GM12878 (cell line): ENCODE data around the gene CALD1. TPM values are rescaled to one million over a fixed set of nuclear protein-coding genes. Genes with fewer than 3 reads are reported as not detected.

Experiments used
- ATAC-seq: fragments of 200-7000 bp; cut with Tn5 transposase; 3 replicates; pipeline ENCODE4 v1.9.1; 2020; ENCODE audit warnings: mild to moderate bottlenecking, moderate library complexity
- BruUV-seq: library from RNA; stranded (reverse); fragments of 400-500 nt; replicated peaks from 2 replicates; lab custom pipeline; 2021; lab: Mats Ljungman, UMichigan
- CTCF ChIA-PET: fragments of 300-600 bp; sonication (Branson Sonifier 250); formaldehyde crosslinking; extraction: SDS; loops from one replicate; lab custom pipeline; 2021; ENCODE audit warnings: inconsistent platforms; lab: Yijun Ruan, JAX
- POLR2A ChIA-PET: fragments of 350-600 bp; formaldehyde crosslinking; extraction: SDS; loops from one replicate; lab custom pipeline; 2021; ENCODE audit warnings: inconsistent platforms; lab: Charles Lee
- RAD21 ChIA-PET: fragments of 300-600 bp; sonication (Branson Sonifier 250); formaldehyde crosslinking; loops from one replicate; lab custom pipeline; 2023; ENCODE audit warnings: antibody characterized with exemption; ENCODE audit not compliant: unreplicated experiment; lab: Charles Lee
- SMC1A ChIA-PET: fragments of 300-600 bp; sonication (Branson Sonifier 250); formaldehyde crosslinking; loops from one replicate; lab custom pipeline; 2023; ENCODE audit not compliant: unreplicated experiment, uncharacterized antibody; lab: Charles Lee
- DNase-seq: peaks from one replicate; pipeline ENCODE4 v3.0.0-alpha.2; 2011; ENCODE audit warnings: low read depth, low spot score
- FAIRE-seq: peaks from 3 replicates; lab custom pipeline; 2011; peaks lifted over from hg19 to GRCh38; lab: Jason Lieb, UNC
- H2AFZ ChIP-seq: 2 replicates; pipeline ENCODE4 v1.6.0; 2011; ENCODE audit warnings: low read depth, low read length, control low read depth; ENCODE audit not compliant: control insufficient read depth
- H3K27ac ChIP-seq: 2 replicates; pipeline ENCODE4 v1.5.1; 2011; ENCODE audit warnings: control low read depth; ENCODE audit not compliant: control insufficient read depth, insufficient read depth
- H3K27me3 ChIP-seq, 2 experiments: replicated peaks in 1 of 2; 2 replicates each; pipeline versions ENCODE4 v1.6.0 to v1.6.1; 2011; ENCODE audit warnings: low read length in 1 of 2; ENCODE audit not compliant: control insufficient read depth in 2 of 2, insufficient read depth in 2 of 2
- H3K36me3 ChIP-seq, 2 experiments: 2 replicates each; pipeline ENCODE4 v1.5.1; 2011; ENCODE audit warnings: low read length in 1 of 2; ENCODE audit not compliant: control insufficient read depth in 2 of 2, insufficient read depth in 2 of 2
- H3K4me1 ChIP-seq: 2 replicates; pipeline ENCODE4 v1.6.1; 2011; ENCODE audit warnings: mild to moderate bottlenecking, low read length, moderate library complexity, mixed read lengths; ENCODE audit not compliant: control insufficient read depth, insufficient read depth
- H3K4me2 ChIP-seq: 2 replicates; pipeline ENCODE4 v1.6.0; 2011; ENCODE audit warnings: control low read depth; ENCODE audit not compliant: control insufficient read depth, insufficient read depth
- H3K4me3 ChIP-seq: fragments of 200-600 bp; sonication (generic); 2 replicates; pipeline ENCODE4 v1.5.1; 2016
- H3K79me2 ChIP-seq: 2 replicates; pipeline ENCODE4 v1.6.0; 2011; ENCODE audit warnings: low read length; ENCODE audit not compliant: control insufficient read depth, insufficient read depth
- H3K9ac ChIP-seq: 2 replicates; pipeline ENCODE4 v1.8.0; 2011; ENCODE audit warnings: low read length, control low read depth, mixed read lengths; ENCODE audit not compliant: control insufficient read depth, insufficient read depth
- H3K9me3 ChIP-seq: replicated peaks from 3 replicates; pipeline ENCODE4 v1.5.1; 2011; ENCODE audit warnings: mild to moderate bottlenecking, low read length; ENCODE audit not compliant: control insufficient read depth, insufficient read depth
- H4K20me1 ChIP-seq: 2 replicates; pipeline ENCODE4 v1.6.0; 2011; ENCODE audit not compliant: control insufficient read depth, insufficient read depth
- E4F1 ChIP-seq: fragments of 450-650 bp; IDR thresholded peaks from 2 replicates; pipeline ENCODE4 v1.6.1; 2018; ENCODE audit warnings: borderline replicate concordance, mild to moderate bottlenecking; ENCODE audit not compliant: partially characterized antibody
- KAT2A ChIP-seq: conservative IDR thresholded peaks from 2 replicates; pipeline ENCODE4 v1.6.1; 2011; ENCODE audit warnings: low read depth, low read length; ENCODE audit not compliant: control insufficient read depth
- NFYA ChIP-seq: IDR thresholded peaks from 2 replicates; pipeline ENCODE4 v1.6.1; 2011; ENCODE audit warnings: low read depth, mild to moderate bottlenecking, low read length, improper control_type of control experiment, borderline replicate concordance
- RUNX3 ChIP-seq: IDR thresholded peaks from 2 replicates; pipeline ENCODE4 v1.6.1; 2012; ENCODE audit warnings: low read length, inconsistent platforms
- TAF1 ChIP-seq: IDR thresholded peaks from 2 replicates; pipeline ENCODE4 v1.6.1; 2011; ENCODE audit warnings: mild to moderate bottlenecking, low read depth, low read length, borderline replicate concordance
- TCF12 ChIP-seq: IDR thresholded peaks from 2 replicates; pipeline ENCODE4 v1.6.1; 2011; ENCODE audit warnings: low read depth, mild to moderate bottlenecking, low read length
- ZBTB11 ChIP-seq: fragments of 450-650 bp; formaldehyde crosslinking; IDR thresholded peaks from 2 replicates; pipeline ENCODE4 v1.5.0; 2022; ENCODE audit warnings: mild to moderate bottlenecking, missing genetic modification characterization
- ZBTB4 ChIP-seq: fragments of 450-650 bp; formaldehyde crosslinking; IDR thresholded peaks from 2 replicates; pipeline ENCODE4 v1.4.0; 2022; ENCODE audit warnings: mild to moderate bottlenecking, moderate library complexity
- ZNF207 ChIP-seq: fragments of 450-650 bp; IDR thresholded peaks from 2 replicates; pipeline ENCODE4 v1.6.1; 2014; ENCODE audit warnings: antibody characterized with exemption, mild to moderate bottlenecking, borderline replicate concordance
- ZNF217 ChIP-seq: fragments of 450-650 bp; IDR thresholded peaks from 2 replicates; pipeline ENCODE4 v1.6.1; 2017; ENCODE audit warnings: antibody characterized with exemption, mild to moderate bottlenecking
- ZSCAN29 ChIP-seq: fragments of 450-650 bp; IDR thresholded peaks from 2 replicates; pipeline ENCODE4 v1.6.1; 2017; ENCODE audit warnings: mild to moderate bottlenecking, moderate library complexity
- WGBS: methylation state at CpG from one replicate; pipeline ENCODE4 v1.1.6; 2016; ENCODE audit warnings: low lambda C conversion rate; ENCODE audit not compliant: insufficient replicate concordance, insufficient coverage; ENCODE audit errors: missing lambda C conversion rate; 5-methylcytosine and 5-hydroxymethylcytosine counted together
- in situ Hi-C: fragments of 300-500 bp; cut with MboI; formaldehyde crosslinking; loops from 9 replicates; pipeline ENCODE4 v1.14.3; 2018; ENCODE audit warnings: mixed read lengths
- intact Hi-C: fragments of 100-400 bp; cut with micrococcal nuclease; formaldehyde crosslinking; loops from one replicate; pipeline ENCODE4 v1.14.2; 2022; ENCODE audit not compliant: unreplicated experiment
- polyA plus RNA-seq, 11 experiments: library from polyadenylated mRNA; depleted of rRNA in 4 of 11; unstranded in 6 of 11; stranded (reverse) in 5 of 11; fragments of >200 nt; fragmentation: Nextera tagmentation in 4 of 11; fragmentation: Illumina TruSeq in 1 of 11; extraction: Ambion mirVana in 4 of 11; extraction: Trizol in 1 of 11; gene quantifications; 1 replicate in 1 of 11; 2 replicates in 10 of 11; pipeline versions ENCODE4 v1.2.1 to v1.2.3, GENCODE V29; 2011 to 2016; ENCODE audit warnings: inconsistent platforms in 2 of 11, missing spikeins in 2 of 11, low read depth in 1 of 11
- total RNA-seq, 4 experiments: library from RNA; depleted of rRNA in 3 of 4; stranded (reverse); fragments of >200 nt in 3 of 4; fragmentation: Illumina TruSeq in 1 of 4; extraction: Trizol in 1 of 4; gene quantifications; 2 replicates each; pipeline versions ENCODE4 v1.2.1 to v1.2.3, GENCODE V29; 2013 to 2021

The CALD1 gene
- total and polyA plus RNA-seq, 10 of the 15 experiments (the other 5 are each of a cell fraction or from before 2014, with no cell fraction given): 0.03 to 1.3 (median 0.22) TPM

GRCh38 chr7:134831862-134832261 is 52.4 kb downstream of the CALD1 start (continued):
- TF ChIP-seq ZBTB11 (CRISPR knock-in tag): no peak
- TF ChIP-seq E4F1: no peak
- TF ChIP-seq NFYA: no peak

- Histone ChIP-seq H3K27me3 (no peaks in the 10 kb centered on the region; a peak in 1 of 4 replicates), H3K79me2 (no peaks in the 10 kb centered on the region), H3K9ac (no peak overlapping the region), H3K36me3 (no peaks in the 10 kb centered on the region), H3K27ac (no peak overlapping the region), H2AFZ (no peak overlapping the region), H4K20me1 (no peaks in the 10 kb centered on the region), H3K4me3 (no peak overlapping the region), H3K4me2 (no peak overlapping the region), H3K9me3 (no peaks in the 10 kb centered on the region), H3K4me1 (no peaks in the 10 kb centered on the region)
- 79% methylated on average over 3 of the region's 3 CpGs for WGBS
- RAD21 ChIA-PET: no interaction called here
- POLR2A ChIA-PET: no interaction called here
- intact Hi-C loops: no loop called here
- no peak for ATAC-seq
- FAIRE-seq: no peak
- BruUV-seq: no TSS peak
- in situ Hi-C loops: no loop called here
- SMC1A ChIA-PET: no interaction called here
- DNase-seq: no peak
- CTCF ChIA-PET: interaction anchor here (1.0 to 1.4 kb wide), 3 partner anchors 9 to 28 kb away, joined by 3 read pairs; no protein-coding TSS in a partner anchor
- TF ChIP-seq ZBTB4 (no peak), ZNF207 (no peak), TAF1 (no peak), RUNX3 (no peak), ZSCAN29 (no peak), ZNF217 (no peak), KAT2A (no peak), TCF12 (no peak)
Measured at GRCh38 chr7:134832367-134832766, 52.9 kb downstream of the CALD1 start.
